GM19452 (cell line): ENCODE results near the gene PGAP2.
"Not testable (repeated sequence)": the region's sequence is repeated elsewhere in the genome, so short reads cannot be mapped to it uniquely, and the experiment has no call there.

Experiments used
- ATAC-seq: cut with Tn5 transposase; IDR thresholded peaks from one replicate; pipeline ENCODE4 v1.9.1; 2021; ENCODE audit not compliant: unreplicated experiment

The PGAP2 gene

DNA sequence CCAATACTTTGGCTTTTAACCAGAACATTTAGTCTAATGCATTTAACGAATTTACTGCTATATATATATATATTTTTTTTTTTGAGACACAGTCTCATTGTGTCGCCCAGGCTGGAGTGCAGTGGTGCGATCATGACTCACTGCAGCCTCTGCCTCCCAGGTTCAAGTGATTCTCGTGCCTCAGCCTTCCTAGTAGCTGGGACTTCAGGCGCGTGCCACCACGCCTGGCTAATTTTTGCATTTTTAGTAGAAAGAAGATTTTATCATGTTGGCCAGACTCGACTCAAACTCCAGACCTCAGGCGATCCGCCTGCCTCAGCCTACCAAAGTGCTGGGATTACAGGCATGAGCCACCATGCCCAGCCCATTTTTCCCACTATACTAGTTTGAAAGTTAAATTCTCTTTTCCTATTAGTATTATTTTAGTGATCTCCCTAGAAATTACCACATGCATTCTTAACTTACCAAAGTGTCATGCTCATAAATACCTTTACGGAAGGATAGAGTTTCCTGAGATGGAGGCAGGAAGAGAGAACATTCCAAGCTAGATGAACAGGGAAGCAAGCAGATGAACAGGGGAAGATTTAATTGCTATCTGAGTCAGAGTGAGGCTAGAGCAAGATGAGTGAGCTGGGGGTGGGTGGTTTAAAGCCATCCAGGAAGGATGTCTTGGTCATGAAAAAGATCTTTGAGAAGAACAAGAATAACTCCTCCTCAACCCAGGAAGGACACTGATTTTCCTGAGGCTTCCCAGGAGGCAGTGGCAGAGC, 4.4 kb upstream of the PGAP2 start:
- no peak for ATAC-seq

DNA sequence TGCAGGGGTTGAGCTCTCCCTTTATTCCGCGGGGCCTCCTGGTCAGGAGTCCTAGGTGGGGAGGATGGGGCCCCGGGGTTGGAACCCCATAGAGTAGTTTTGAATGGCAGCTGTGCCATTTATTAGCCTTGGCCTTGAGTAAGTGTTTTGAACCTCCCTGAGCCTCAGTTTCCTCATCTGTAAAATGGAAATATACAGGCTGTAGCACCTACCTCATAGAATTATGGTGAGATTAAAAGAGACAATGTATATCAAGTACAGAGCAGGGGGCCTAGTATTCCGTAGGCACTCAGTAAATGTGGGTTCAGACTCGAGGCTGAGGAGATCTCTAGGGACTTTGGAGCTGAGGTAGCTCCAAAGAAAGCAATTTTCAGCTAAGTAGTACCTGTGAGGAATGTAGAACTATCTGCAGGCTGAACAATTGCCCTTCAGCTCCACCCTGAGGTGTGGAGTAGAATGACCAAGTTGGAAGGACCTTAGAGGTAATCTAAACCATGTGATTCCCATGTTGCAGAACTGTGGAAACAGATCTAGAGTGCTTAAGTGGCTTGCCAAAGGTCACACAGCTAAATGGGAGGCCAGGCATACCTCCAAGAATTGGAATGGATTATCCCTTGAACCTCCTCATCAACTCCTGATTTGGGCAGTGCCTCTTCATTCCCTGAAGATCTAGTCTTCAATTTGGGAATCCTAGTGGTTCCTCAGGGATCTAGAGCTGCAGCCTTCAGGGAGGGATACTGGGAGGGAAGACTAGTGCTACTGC, 682 bp downstream of the PGAP2 start:
- peak; percentile 75 for ATAC-seq

DNA sequence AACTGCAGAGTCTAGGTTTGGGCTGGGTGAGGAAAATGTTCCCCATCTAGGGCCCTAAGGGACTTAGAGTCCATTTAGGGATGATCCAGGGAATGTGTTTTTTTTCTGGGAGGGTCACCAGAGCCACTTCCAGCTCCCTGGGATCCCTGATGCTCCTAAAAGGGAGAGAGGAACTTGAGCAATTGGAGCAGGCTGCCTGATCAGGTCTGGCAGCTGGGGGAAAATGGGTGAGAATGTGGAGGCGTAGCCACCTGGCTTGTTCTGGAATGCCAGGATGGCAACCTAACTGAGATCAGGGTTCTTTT, 1.2 kb downstream of the PGAP2 start:
- ATAC-seq, result no peak

DNA sequence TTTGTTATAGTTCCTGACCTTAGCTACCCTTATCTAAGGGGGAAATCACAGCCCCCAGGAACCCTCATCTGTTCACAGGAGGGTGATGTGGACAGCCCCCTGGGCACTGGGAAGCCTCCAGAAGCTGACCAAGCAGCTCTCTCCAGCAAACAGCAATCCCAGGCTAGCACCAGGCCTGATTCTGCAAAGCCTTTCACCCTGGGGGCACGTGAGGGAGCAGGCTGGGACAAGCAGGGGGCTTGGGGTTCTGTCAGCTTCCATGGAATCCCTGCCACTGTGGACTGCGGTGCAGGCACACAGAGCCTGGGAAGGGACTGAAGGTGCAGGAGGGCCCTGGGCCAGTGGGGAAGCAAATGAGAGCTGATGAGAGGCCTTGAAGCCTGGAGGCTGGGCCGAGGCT, 2.1 kb downstream of the PGAP2 start:
- no peak for ATAC-seq

DNA sequence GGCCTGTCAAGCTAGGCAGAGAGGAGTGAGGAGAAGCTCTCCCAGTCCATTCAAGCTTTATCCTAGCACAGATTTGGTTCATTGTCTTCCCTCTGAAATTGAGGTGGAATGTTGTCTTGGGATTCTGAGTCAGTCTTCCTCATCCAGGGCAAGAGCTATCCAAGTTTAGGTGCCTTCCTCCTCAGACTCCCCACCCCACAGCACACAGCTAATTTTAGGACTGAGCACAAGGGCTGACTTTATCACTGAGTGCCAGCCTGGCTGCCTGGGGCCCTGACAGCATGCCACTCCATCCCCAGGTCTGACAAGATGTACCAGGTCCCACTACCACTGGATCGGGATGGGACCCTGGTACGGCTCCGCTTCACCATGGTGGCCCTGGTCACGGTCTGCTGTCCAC, 2.6 kb downstream of the PGAP2 start:
- no peak for ATAC-seq

DNA sequence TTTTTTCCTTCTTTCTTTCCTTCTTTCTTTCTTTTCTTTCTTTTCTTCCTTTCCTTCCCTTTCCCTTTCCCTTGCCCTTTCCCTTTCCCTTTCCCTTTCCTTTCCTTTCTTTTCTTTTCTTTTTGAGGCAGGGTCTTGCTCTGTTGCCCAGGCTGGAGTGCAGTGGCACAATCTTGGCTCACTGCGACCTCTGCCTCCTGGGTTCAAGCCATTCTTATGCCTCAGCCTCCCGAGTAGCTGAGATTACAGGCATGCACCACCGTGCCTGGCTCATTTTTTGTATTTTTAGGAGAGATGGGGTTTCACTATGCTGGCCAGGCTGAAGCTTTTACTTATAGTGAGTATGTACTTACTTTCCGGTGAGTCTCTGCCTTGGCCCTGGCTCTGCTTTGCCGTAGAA, 6.5 kb downstream of the PGAP2 start:
- ATAC-seq, result not testable (repeated sequence)

DNA sequence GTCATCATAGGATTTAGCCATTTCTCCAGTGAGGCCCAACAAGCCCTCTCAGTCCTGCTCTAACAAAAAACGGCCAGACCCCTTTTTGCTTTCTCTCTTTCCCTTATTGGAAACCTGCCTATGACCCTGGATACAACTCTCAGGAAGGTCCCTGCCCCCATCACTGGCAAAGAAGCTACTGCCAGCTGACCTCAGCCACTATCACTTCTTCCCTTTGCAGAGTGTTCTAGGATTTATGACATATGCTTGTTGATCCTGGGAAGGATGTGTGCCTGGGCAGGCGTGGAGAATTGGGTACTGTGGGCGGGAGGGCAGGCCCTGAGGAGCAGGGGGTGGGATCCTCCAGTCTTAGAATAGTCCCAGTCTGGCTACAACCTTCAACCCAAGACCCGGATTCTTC, 7.5 kb downstream of the PGAP2 start:
- no peak for ATAC-seq

DNA sequence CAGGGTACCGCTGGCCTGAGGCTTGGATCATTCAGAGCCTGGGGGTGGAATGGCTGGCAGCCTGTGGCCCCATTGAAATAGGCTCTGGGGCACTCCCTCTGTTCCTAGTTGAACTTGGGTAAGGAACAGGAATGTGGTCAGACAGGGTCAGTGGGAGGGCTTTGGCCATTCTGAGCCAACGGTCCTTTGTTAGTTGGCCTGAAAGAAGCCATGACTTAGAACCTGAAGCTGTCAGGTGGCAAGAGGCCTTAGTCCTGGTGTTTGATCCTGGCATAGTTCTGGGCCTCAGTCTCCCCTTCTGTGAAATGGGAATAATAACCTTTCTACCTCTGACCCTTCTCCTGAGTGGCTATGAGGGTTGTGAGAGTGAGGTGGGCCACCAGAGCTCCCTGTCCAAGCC, 8.3 kb downstream of the PGAP2 start:
- ATAC-seq, result no peak

DNA sequence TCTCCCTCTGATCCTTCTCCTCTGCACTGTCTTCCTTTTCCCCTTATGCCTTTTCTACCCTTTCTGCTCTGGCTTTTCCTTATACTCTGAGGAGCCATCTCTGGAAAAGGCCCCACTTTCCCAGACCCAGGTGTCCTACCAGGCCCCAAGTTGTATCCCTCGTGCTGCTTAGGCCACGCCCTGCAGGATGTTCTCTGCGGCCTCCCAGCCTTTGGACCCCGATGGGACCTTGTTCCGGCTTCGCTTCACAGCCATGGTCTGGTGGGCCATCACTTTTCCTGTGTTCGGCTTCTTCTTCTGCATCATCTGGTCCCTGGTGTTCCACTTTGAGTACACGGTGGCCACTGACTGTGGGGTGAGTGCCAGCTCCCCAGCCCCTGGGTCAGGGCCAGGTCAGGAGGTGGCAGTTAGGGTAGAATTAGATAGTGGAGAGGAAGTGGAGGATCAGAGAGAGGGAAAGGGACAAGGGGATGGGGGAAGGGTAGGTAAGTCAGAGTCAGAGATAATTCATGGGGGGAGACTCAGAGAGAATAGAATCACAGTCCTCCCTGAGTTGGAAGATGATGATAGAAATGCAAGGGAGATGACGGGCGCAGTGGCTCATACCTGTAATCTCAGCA, 8.9 kb downstream of the PGAP2 start:
- ATAC-seq, result no peak

DNA sequence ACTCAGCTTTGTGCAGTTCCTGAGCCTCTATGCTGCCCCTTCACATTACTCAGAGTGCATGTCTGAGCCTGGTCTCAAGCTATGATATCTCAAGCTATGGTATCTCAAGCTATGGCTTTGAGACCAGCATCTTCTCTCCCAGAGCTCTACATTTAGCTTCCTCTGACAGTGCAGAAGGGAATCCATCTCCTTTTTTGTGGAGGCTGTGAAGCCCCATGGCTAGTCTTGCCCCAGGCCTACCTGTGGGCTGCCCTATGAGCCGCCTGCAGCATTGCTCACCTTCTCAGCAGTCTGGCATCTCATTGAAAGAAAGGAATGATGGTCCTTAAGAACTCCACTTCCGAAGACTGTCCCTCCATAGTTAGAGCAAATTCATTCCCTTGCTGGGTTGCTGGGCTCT, 12.6 kb downstream of the PGAP2 start:
- ATAC-seq, result no peak

DNA sequence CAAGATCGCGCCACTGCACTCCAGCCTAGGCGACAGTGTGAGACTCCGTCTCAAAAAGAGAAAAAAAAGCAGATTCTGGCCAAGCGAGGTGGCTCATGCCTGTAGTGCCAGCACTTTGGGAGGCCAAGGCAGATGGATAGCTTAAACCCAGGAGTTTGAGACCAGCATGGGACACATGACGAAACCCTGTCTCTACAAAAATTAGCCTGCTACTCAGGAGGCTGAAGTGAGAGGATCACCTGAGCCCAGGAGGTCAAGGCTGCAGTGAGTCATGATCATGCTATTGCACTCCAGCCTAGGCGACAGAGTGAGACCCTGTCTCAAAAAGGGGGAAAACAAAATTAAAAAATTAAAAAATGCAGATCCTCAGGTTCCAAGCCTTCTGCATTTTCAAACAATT, 14.0 kb downstream of the PGAP2 start:
- no peak for ATAC-seq

DNA sequence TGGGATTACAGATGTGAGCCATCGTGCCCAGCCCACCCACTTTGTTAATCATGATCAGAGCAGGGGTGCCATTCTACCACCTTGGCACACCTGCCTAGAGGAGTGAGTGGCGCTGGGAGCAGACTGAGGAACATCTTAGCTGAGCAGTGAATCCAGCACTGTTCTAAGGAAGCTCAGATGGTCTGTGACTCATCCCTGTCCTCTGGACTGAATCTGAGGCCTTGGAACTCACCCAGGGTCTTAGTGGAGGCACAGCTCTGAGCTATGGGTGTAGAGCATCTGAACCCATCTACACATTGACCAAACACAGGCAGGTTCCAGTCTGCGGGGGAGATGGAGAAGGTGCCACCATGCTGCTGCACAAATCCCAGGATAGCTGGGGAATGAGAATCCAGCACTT, 14.9 kb downstream of the PGAP2 start:
- ATAC-seq, result no peak

DNA sequence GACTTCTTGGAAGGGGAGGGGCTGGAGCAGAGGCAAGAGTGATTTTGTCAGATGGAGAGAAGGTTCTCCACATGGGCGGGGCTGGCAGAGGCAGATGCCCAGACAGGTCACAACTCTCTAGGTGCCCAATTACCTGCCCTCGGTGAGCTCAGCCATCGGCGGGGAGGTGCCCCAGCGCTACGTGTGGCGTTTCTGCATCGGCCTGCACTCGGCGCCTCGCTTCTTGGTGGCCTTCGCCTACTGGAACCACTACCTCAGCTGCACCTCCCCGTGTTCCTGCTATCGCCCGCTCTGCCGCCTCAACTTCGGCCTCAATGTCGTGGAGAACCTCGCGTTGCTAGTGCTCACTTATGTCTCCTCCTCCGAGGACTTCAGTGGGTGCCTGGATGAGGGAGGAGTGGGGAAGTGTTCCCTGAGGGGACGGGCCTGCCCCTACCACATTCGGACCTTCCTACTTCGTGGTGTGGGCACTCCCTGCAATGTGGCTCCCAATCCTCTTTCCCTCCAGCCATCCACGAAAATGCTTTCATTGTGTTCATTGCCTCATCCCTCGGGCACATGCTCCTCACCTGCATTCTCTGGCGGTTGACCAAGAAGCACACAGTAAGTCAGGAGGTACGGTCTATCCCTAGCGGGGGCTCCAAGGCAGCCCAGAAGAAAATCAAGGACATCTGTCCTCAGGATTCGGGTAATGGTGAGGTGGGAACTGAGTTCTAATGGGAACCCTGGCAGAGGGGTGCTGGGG, 15.6 kb downstream of the PGAP2 start:
- ATAC-seq, result no peak

DNA sequence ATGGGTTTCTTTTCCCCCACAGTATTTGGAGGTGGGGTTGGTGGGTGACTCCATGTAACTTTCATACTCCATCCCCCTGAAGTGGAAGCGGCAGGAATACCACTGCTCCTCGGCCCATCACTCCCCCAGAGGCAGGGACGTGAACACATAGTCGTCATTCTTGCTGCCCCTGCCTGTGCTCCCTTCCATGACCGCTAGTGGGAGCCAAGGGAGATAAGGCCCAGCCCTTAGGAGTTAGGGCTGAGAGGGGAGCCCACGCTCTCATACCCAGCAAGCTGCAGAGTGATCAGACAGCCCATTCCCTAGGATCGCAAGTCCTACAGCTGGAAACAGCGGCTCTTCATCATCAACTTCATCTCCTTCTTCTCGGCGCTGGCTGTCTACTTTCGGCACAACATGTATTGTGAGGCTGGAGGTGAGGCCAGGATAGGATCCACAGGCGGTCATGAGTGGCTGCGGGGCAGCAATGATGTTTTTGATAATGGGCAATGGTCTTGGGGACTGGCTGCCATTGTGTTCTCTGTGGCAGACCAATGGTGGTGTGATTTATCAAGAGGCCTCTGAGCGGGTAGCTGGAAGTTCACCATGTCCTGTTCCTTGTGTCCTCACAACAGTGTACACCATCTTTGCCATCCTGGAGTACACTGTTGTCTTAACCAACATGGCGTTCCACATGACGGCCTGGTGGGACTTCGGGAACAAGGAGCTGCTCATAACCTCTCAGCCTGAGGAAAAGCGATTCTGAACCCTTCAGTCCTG, 16.5 kb downstream of the PGAP2 start:
- ATAC-seq, result peak; percentile 88

DNA sequence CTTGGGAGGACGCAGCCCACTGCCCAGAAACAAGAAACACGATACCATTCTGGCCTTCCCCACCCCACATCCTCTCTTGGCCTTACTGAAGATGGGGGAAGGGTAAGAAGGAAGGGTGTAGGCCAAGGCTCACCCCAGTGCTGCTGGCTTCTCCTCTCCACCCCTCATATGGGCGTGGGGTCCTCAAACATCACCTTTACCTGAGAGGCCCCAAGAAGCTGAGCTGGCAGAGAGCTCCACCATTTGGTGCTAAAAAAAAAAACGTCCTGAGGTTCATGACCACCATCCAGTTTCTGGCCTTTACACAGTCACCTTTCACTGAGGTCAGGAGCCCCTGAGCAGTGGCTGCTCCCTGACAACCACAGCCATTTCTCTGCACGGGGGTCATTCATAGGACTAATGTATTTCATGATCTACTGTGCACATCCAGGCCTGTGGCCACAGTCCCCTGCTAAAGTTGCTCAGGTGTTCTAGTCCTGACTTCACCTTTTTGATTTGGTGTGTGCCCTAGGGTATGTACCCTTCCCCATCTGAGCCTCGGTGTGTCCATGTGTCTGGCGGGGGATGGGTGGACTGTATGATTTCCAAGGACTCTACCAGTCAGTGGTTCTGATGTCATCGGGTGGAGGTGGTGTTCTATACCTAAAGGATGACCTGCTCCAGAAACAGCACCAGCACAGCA, 17.3 kb downstream of the PGAP2 start:
- ATAC-seq, result no peak

DNA sequence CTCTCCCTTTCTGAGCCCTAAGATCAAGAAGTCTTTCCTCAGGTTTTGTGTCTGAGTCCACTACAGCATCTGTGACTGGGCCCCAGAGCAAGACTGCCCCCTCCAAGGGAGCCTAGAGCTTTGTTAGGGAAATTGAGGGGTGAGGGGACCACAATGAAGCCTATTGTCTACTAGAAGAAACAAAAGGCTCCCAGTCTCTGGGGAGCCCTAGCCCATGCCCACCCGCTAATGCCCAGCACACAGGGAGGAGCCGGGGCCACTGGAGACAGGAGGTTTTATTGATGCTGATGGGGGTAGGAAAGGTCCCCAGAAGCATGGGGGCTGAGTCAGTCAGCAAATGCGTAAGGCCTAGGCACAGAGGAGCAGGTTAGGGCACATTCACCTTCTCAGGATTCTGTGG, 18.4 kb downstream of the PGAP2 start:
- no peak for ATAC-seq

DNA sequence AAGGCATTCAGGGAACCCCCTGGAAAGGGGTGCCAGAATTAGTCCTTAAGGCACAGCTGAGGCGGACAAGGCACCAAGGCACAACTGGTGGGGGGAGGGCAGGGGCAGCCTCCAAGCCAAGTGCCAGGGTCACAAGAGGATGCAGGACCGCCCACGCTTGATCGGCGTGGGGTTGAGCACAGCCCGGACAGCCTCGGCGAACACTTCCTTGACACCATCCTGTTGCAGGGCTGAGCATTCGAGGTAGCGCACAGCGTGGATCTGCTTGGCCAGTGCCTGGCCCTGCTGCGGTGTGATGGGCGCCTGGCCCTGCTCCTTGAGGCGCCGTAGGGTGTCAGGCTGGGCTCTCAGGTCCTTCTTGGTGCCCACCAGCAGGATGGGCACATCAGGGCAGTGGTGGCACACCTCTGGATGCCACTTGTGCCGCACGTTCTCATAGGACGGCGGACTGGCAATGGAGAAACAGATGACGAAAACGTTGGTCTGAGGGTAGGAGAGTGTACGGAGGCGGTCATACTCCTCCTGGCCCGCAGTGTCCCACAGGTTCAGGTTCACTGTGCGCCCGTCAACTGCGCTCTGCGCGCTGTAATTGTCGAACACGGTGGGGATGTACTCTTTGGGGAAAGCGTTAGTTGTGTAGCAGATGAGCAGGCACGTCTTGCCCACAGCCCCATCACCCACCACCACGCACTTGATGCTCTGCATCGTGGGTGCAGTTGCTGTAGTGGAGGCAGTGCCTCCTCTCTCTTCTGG, 19.2 kb downstream of the PGAP2 start:
- ATAC-seq, result no peak

DNA sequence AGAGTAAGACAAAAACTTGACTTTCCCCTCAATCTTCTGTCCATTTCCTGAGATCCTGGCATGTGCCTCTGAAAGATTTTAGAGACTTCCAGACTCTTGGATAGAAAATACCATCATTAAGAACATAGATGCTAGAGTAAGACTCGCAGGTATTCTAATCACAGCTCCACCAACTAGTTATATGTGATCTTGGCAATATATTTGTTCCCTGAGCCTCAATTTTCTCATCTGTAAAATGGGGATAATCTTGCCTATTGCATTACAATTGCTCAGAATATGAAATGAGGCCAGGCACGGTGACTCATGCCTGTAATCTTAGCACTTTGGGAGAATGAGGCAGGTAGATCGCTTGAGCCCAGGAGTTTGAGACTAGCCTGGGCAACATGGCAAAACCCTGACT, 21.7 kb downstream of the PGAP2 start:
- no peak for ATAC-seq

DNA sequence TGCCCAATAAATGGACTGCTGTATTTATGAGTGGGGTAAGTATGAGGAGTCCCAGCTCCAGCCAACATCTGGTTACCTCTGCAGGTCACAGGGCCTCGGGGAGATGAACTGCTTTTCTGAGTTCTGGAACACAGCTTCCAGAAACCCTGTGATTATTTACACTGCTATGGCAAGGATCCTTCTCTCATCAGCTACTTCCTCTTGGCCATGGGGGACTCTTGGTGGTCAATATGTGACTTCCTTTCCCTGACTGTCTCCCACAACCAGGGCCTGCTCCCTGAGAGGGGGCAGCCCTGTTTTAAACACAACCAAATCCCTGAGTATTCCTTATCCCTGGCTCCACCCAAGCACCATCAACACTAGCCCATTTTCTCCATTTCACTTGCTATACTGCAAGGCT, 22.4 kb downstream of the PGAP2 start:
- ATAC-seq, result no peak
